ENCODE measurements around the gene TRIM5.

DNA sequence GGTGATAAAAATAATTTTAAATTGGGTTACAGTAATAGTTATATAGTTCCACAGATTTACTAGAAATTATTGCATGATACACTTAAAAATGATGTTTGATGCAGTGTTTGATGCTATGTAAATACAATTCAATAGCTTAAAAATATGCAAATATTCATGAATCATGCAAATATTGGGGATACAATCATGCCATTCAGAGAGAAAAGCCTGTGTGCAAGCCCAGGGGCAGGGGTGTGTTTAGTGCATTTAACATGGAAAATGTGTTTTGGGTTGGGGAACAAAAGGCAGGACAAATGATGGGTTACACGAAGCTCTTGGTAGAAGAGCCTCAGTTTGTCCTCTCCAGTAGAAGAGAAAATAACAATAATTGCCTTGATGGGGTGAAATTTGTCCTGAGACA, 10.7 kb upstream of the TRIM5 start:
- TF ChIP-seq, protein P1, sequence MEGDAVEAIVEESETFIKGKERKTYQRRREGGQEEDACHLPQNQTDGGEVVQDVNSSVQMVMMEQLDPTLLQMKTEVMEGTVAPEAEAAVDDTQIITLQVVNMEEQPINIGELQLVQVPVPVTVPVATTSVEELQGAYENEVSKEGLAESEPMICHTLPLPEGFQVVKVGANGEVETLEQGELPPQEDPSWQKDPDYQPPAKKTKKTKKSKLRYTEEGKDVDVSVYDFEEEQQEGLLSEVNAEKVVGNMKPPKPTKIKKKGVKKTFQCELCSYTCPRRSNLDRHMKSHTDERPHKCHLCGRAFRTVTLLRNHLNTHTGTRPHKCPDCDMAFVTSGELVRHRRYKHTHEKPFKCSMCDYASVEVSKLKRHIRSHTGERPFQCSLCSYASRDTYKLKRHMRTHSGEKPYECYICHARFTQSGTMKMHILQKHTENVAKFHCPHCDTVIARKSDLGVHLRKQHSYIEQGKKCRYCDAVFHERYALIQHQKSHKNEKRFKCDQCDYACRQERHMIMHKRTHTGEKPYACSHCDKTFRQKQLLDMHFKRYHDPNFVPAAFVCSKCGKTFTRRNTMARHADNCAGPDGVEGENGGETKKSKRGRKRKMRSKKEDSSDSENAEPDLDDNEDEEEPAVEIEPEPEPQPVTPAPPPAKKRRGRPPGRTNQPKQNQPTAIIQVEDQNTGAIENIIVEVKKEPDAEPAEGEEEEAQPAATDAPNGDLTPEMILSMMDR (optimal IDR thresholded peaks at IDR 0.05 in 1 of 3, IDR thresholded peaks at IDR 0.05 in 1 of 3, conservative IDR thresholded peaks at IDR 0.05 in 1 of 3; ENCODE audit: extremely low read depth in 1 of 3, insufficient read depth in 2 of 3, low read length in 3 of 3): no peak
- no peak for TF ChIP-seq EZH2 (IDR thresholded peaks at IDR 0.05; ENCODE audit: low read length)

Measured in keratinocyte (primary cell).